ENCODE results near the gene SLFN5. TPM values are rescaled to one million over a fixed set of nuclear protein-coding genes. Genes with fewer than 3 reads are reported as not detected.
A peak's percentile ranks its signal among the peaks of the same experiment; 100 is the strongest.
"Not testable (repeated sequence)": the region's sequence is repeated elsewhere in the genome, so short reads cannot be mapped to it uniquely, and the experiment has no call there.

Gene SLFN5
- total RNA-seq (2014; rRNA removed; shearing (Covaris generic); ENCODE audit: low replicate concordance), result 2.3 and 4.7 TPM in 2 replicates

DNA sequence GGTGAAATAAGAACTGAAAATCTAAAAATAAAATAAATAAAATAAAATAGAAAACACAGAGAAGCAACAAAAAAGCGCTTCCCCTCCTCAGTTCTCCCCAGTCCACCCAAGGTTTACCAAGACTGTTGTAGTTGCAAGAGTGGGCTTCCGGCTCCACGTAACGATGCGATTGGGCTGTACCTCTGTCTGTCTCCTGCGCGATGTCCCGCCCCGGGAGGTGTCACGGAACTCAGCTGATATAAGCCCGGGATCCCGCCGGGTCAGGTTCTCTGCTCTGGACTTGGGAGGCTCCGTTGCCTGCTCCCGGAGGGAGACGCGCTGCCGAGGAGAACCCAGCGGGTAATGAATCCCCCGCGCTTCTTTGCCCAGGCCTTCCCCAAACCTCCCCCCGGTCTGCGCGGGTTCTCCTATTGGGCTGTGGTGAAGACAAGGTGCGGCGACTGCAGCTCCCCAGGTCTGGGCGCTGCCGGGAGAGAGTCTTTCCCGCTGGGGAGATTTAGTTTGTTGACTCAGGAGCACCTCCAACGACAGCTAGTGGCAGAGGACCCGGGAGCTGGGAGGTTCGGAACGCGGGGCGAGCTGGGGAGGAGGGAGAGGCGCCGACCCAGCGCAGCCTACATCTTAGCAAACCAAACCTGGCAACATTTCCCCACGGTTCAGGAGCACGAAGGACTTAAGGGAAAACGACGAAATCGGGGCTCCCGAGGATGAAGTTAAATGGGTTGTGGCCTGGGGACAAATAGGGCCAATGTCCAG is at the start of gene SLFN5:
Gene SLFN5 (plus strand): TSS at position 268 of the 756 bp plus-strand sequence. CDS start 15,619 bp downstream, outside the sequence.
- peak; percentile 82 for DNase-seq (ENCODE audit: low read depth)
- in situ Hi-C loops (cut with HindIII; ENCODE audit: low pct_unique_long_range_greater_than_20kb, low sequenced_read_pairs), result no loop called here

DNA sequence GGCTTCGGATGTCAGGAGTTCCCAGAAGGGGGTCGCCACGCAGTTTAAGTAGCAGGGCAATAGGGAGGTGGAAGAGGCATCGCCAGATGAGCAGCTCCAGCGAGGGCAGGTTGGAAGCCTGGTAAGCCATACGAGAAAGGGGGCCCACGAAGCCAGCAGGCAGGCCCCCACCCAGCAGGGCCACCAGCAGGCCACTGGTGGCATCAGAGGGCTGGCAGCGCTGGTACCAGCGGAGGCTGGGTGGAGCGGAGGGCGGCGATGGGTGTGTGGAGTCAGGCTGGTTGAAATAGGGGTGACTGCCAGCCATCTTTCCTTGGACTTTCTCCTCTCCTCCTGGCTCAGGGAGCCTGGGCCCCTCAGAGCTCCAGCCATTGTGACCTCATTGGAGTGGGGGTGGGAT is 48.9 kb upstream of the SLFN5 start, which contains the start of gene SLC35G3:
Gene SLC35G3 (minus strand): TSS at position 393 of the 400 bp plus-strand sequence. CDS start 86 bp downstream, at position 307.
- in situ Hi-C loops (cut with HindIII; ENCODE audit: low pct_unique_long_range_greater_than_20kb, low sequenced_read_pairs); DNase-seq (ENCODE audit: low read depth): not testable (repeated sequence)

GRCh38 chr17:35195062-35195461 is 47.8 kb upstream of the SLFN5 start:
- DNase-seq (ENCODE audit: low read depth); in situ Hi-C loops (cut with HindIII; ENCODE audit: low pct_unique_long_range_greater_than_20kb, low sequenced_read_pairs): not testable (repeated sequence)

DNA sequence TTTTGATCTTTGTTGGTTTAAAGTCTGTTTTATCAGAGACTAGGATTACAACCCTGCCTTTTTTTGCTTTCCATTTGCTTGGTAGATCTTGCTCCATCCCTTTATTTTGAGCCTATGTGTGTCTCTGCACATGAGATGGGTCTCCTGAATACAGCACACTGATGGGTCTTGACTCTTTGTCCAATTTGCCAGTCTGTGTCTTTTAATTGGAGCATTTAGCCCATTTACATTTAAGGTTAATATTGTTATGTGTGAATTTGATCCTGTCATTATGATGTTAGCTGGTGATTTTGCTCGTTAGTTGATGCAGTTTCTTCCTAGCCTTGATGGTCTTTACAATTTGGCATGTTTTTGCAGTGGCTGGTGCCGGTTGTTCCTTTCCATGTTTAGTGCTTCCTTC is 40.3 kb upstream of the SLFN5 start:
- in situ Hi-C loops (cut with HindIII; ENCODE audit: low pct_unique_long_range_greater_than_20kb, low sequenced_read_pairs), result not testable (repeated sequence)

GRCh38 chr17:35210741-35211140 is 32.1 kb upstream of the SLFN5 start:
- no peak for DNase-seq (ENCODE audit: low read depth)
- in situ Hi-C loops (cut with HindIII; ENCODE audit: low pct_unique_long_range_greater_than_20kb, low sequenced_read_pairs), result no loop called here

More for the DNA sequence above, 40.3 kb upstream of the SLFN5 start:
- DNase-seq (ENCODE audit: low read depth), result not testable (repeated sequence)

GRCh38 chr17:35212668-35213067 is 30.2 kb upstream of the SLFN5 start:
- in situ Hi-C loops (cut with HindIII; ENCODE audit: low pct_unique_long_range_greater_than_20kb, low sequenced_read_pairs), result no loop called here

DNA sequence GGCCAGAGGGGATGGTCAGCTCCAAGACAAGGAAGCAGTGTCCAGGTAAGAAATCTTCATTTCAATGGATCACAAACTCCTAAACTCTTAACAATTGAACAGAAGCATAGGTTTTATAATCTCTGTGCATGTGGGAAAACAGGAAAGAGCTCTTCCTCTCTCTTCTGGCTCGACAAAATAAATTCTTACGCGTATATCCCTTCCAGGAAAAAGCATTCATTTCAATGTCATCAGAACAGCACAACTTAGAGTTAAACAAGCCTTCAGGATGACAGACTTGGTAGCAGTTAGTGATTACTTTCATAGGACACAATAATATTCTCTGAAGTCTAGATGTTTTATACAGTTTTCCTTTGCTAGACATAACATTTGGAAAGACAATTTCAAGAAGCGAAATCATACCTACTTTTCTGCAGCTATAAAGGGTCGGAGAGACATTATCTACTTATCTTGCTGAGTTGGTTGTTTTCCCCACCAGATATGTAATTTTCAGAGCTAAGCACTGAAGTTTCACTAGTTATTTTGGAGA is 29.4 kb upstream of the SLFN5 start:
- in situ Hi-C loops (cut with HindIII; ENCODE audit: low pct_unique_long_range_greater_than_20kb, low sequenced_read_pairs), result no loop called here
- no peak for DNase-seq (ENCODE audit: low read depth)

More at GRCh38 chr17:35212668-35213067, 30.2 kb upstream of the SLFN5 start:
- DNase-seq (ENCODE audit: low read depth), result no peak

DNA sequence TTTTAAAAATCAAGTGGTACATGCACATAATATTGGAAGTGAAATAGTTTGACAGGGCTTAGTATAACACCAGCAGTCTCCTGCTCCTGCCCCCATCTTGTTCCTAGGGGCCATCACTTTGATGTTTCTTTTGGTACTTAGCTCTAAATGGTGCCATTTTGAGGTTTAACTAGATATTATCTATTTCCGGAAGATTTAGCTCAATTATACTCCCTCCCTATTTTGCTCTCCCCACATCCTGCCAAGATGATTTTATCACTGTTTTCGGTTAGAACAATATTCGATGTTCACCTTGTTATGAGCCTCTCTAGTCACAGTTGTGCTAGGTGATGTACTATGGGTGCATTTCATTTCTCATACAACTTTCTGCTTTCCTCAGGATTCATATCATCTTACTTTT is 28.7 kb upstream of the SLFN5 start:
- in situ Hi-C loops (cut with HindIII; ENCODE audit: low pct_unique_long_range_greater_than_20kb, low sequenced_read_pairs), result no loop called here
- no peak for DNase-seq (ENCODE audit: low read depth)

- no peak for DNase-seq (ENCODE audit: low read depth)
- in situ Hi-C loops (cut with HindIII; ENCODE audit: low pct_unique_long_range_greater_than_20kb, low sequenced_read_pairs), result no loop called here
Observed at GRCh38 chr17:35214631-35215273, 28.1 kb upstream of the SLFN5 start.

GRCh38 chr17:35217107-35217506 is 25.8 kb upstream of the SLFN5 start:
- DNase-seq (ENCODE audit: low read depth), result no peak
- in situ Hi-C loops (cut with HindIII; ENCODE audit: low pct_unique_long_range_greater_than_20kb, low sequenced_read_pairs), result no loop called here

DNA sequence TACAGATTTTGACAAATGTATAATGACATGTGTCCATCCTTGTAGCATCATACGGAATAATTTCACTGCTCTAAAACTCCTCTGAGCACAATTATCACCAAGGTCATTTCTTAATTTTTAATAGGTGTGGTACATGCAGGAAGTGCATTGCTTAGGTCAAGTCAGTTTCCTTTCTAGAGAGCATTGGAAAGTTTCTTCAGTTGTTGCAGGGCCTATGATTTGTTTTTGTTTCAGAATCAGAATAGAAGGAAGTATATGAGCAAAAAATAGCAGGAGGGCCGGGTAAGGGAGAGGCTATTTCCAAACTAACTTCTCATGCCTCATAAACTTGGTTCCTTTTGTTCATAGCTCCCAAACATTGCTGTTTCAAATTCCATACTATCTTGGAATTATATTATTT is 24.0 kb upstream of the SLFN5 start:
- in situ Hi-C loops (cut with HindIII; ENCODE audit: low pct_unique_long_range_greater_than_20kb, low sequenced_read_pairs), result no loop called here
- DNase-seq (ENCODE audit: low read depth), result no peak

GRCh38 chr17:35222452-35222851 is 20.4 kb upstream of the SLFN5 start:
- in situ Hi-C loops (cut with HindIII; ENCODE audit: low pct_unique_long_range_greater_than_20kb, low sequenced_read_pairs), result no loop called here
- no peak for DNase-seq (ENCODE audit: low read depth)

DNA sequence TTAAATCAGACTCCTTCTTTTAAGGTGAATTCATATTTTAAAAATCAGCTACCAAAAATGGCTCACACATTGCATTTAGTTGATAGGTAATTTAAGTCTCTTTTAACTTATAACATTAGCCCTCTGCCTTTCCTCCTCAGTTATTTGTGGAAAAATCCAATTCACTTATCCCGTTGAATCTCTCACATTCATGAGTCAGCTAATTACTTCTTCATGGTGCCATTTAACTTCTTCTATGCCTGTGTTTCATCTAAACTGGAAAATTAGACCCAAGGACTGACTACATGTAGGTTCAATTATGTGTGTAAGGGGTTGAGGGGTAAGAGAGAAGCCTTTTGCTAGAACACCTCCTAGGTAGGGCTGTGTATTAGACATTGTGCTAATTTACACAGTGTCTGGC is 18.4 kb upstream of the SLFN5 start:
- DNase-seq (ENCODE audit: low read depth), result no peak
- in situ Hi-C loops (cut with HindIII; ENCODE audit: low pct_unique_long_range_greater_than_20kb, low sequenced_read_pairs), result no loop called here

DNA sequence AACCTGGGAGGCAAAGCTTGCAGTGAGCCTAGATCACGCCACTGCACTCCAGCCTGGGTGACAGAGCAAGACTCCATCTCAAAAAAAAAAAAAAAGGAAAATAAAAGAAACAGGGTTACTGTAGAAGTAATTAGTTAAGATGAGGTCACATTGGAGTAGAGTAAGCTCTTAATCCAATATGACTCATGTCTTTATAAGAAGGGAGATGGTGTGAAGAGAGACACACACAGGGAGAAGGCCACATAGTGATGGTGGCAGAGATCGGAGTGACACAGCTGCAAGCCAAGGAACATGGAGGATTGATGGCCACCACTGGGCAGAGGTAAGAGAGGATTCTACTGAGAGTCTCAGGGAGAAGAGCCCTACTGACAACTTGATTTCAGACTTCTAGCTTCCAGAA is 15.3 kb upstream of the SLFN5 start:
- no peak for DNase-seq (ENCODE audit: low read depth)

DNA sequence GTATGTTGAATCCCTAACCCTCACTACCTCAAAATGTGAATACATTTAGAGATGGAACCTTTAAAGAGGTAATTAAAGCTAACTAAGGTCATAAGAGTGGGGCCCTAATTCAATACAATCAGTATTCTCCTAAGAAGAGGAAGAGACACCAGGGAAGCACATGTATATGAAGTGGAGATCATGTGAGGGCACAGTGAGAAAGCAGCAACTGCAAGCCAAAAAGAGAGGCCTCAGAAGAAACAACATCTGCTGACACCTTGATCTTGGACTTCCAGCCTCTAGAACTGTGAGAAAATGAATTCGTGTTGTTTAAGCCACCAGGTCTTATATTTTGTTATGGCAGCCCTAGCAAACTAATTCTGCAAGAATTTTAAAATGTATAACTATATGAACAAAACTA is 13.2 kb upstream of the SLFN5 start:
- no peak for DNase-seq (ENCODE audit: low read depth)
- in situ Hi-C loops (cut with HindIII; ENCODE audit: low pct_unique_long_range_greater_than_20kb, low sequenced_read_pairs), result no loop called here

More for the DNA sequence above, 15.3 kb upstream of the SLFN5 start:
- in situ Hi-C loops (cut with HindIII; ENCODE audit: low pct_unique_long_range_greater_than_20kb, low sequenced_read_pairs), result no loop called here

GRCh38 chr17:35234315-35234714 is 8.6 kb upstream of the SLFN5 start:
- DNase-seq (ENCODE audit: low read depth), result not testable (repeated sequence)

GRCh38 chr17:35235289-35235688 is 7.6 kb upstream of the SLFN5 start:
- DNase-seq (ENCODE audit: low read depth), result no peak
- in situ Hi-C loops (cut with HindIII; ENCODE audit: low pct_unique_long_range_greater_than_20kb, low sequenced_read_pairs), result no loop called here

More at GRCh38 chr17:35234315-35234714, 8.6 kb upstream of the SLFN5 start:
- in situ Hi-C loops (cut with HindIII; ENCODE audit: low pct_unique_long_range_greater_than_20kb, low sequenced_read_pairs), result not testable (repeated sequence)

- DNase-seq (ENCODE audit: low read depth), result no peak
- in situ Hi-C loops (cut with HindIII; ENCODE audit: low pct_unique_long_range_greater_than_20kb, low sequenced_read_pairs), result no loop called here
Observed at GRCh38 chr17:35235917-35236316, 7.0 kb upstream of the SLFN5 start.

DNA sequence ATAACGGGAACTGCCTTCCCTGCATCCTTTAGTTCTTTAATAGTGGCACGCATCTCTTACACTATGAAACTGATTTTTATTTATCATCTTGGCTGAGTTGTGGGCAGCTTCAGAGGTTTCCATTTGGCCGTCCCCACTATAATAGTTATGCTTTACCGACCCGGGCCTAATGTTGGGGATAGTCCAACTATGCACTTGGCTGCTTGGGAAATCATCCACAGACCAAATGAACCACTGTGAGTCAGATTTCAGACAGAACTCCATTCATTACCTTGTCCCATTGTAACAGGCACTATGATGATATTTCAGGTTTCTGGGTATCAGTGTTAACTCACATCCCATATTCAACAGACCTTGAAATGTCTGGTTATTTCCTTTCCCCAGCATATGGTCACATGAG is 6.1 kb upstream of the SLFN5 start:
- no peak for DNase-seq (ENCODE audit: low read depth)
- in situ Hi-C loops (cut with HindIII; ENCODE audit: low pct_unique_long_range_greater_than_20kb, low sequenced_read_pairs), result no loop called here

Measured in Caki2 (cell line).